Skeletal muscle satellite cell (primary cell): Measurements from ENCODE around the gene SPRED3.

Experiments
- H3K27me3 ChIP-seq: 2 replicates; pipeline ENCODE4 v1.7.0; 2013; ENCODE audit warnings: low read length; ENCODE audit not compliant: control insufficient read depth, insufficient read depth
- H3K36me3 ChIP-seq: 2 replicates; pipeline ENCODE4 v1.7.0; 2013; ENCODE audit warnings: mild to moderate bottlenecking, control low read depth, low read length; ENCODE audit not compliant: insufficient read depth
- H3K4me1 ChIP-seq: 2 replicates; pipeline ENCODE4 v1.7.0; 2013; ENCODE audit warnings: low read length; ENCODE audit not compliant: control insufficient read depth, insufficient read depth
- H3K4me2 ChIP-seq: 2 replicates; pipeline ENCODE4 v1.7.0; 2013; ENCODE audit warnings: mild to moderate bottlenecking, low read length
- H3K4me3 ChIP-seq: 2 replicates; pipeline ENCODE4 v1.7.0; 2013; ENCODE audit warnings: low read length
- H3K9ac ChIP-seq: 2 replicates; pipeline ENCODE4 v1.7.0; 2013; ENCODE audit warnings: mild to moderate bottlenecking, low read depth, low read length, moderate library complexity
- H3K9me3 ChIP-seq: replicated peaks from 2 replicates; pipeline ENCODE4 v1.7.0; 2013; ENCODE audit warnings: mild to moderate bottlenecking, control low read depth, low read length

SPRED3 gene

GRCh38 chr19:38386300-38386970 lies 2.1 kb upstream of the SPRED3 start:
- H3K9ac ChIP-seq, result no peak overlapping the region

GRCh38 chr19:38386971-38387549 lies 1.4 kb upstream of the SPRED3 start:
- Histone ChIP-seq H3K4me2 (peak overlapping the region; percentile 98), H3K27me3 (no peaks in the 10 kb centered on the region), H3K4me3 (peak overlapping the region; percentile 88), H3K9me3 (no peaks in the 10 kb centered on the region), H3K36me3 (peaks cover 42% of the 10 kb centered on the region), H3K4me1 (peaks cover 27% of the 10 kb centered on the region), H3K9ac (peak overlapping the region; percentile 6)

More at GRCh38 chr19:38386300-38386970, 2.1 kb upstream of the SPRED3 start:
- H3K27me3 ChIP-seq, result no peaks in the 10 kb centered on the region
- H3K36me3 ChIP-seq, result peaks cover 43% of the 10 kb centered on the region
- no peaks in the 10 kb centered on the region for H3K9me3 ChIP-seq
- H3K4me3 ChIP-seq, result no peak overlapping the region
- H3K4me1 ChIP-seq, result peaks cover 23% of the 10 kb centered on the region
- H3K4me2 ChIP-seq, result no peak overlapping the region

GRCh38 chr19:38387550-38388348 lies 748 bp upstream of the SPRED3 start, which contains the start of gene GGN:
Gene GGN (minus strand): TSS chr19:38388034. CDS start chr19:38387261, 773 bp downstream.
- Histone ChIP-seq H3K36me3 (peaks cover 37% of the 10 kb centered on the region), H3K9ac (peak within 1 kb of the TSS; percentile 90), H3K9me3 (no peaks in the 10 kb centered on the region), H3K27me3 (no peaks in the 10 kb centered on the region), H3K4me2 (peak within 1 kb of the TSS; percentile 98), H3K4me1 (peaks cover 34% of the 10 kb centered on the region), H3K4me3 (peak within 1 kb of the TSS; percentile 88)

- H3K36me3 ChIP-seq, result peaks cover 31% of the 10 kb centered on the region
- H3K4me3 ChIP-seq, result peak overlapping the region; percentile 88
- no peaks in the 10 kb centered on the region for H3K9me3 ChIP-seq
- H3K4me2 ChIP-seq, result peak overlapping the region; percentile 98
- H3K9ac ChIP-seq, result peak overlapping the region; percentile 90
- peaks cover 37% of the 10 kb centered on the region for H3K4me1 ChIP-seq
- no peaks in the 10 kb centered on the region for H3K27me3 ChIP-seq
Observed at GRCh38 chr19:38389101-38389925, 816 bp downstream of the SPRED3 start.

- Histone ChIP-seq H3K4me3 (peak overlapping the region; percentile 67), H3K36me3 (peaks cover 27% of the 10 kb centered on the region), H3K9me3 (no peaks in the 10 kb centered on the region), H3K4me2 (peak overlapping the region; percentile 98), H3K9ac (peak overlapping the region; percentile 90), H3K4me1 (peaks cover 37% of the 10 kb centered on the region), H3K27me3 (no peaks in the 10 kb centered on the region)
Observed at GRCh38 chr19:38389957-38390924, 1.7 kb downstream of the SPRED3 start.

GRCh38 chr19:38391911-38392464 lies 3.5 kb downstream of the SPRED3 start:
- Histone ChIP-seq H3K36me3 (peaks cover 30% of the 10 kb centered on the region), H3K9ac (no peak overlapping the region), H3K4me1 (peaks cover 31% of the 10 kb centered on the region), H3K4me3 (no peak overlapping the region), H3K27me3 (no peaks in the 10 kb centered on the region), H3K9me3 (no peaks in the 10 kb centered on the region), H3K4me2 (no peak overlapping the region)

GRCh38 chr19:38392707-38393308 lies 4.3 kb downstream of the SPRED3 start:
- Histone ChIP-seq H3K4me2 (peak overlapping the region; percentile 10), H3K4me1 (peaks cover 26% of the 10 kb centered on the region), H3K9ac (no peak overlapping the region), H3K4me3 (no peak overlapping the region), H3K27me3 (no peaks in the 10 kb centered on the region), H3K36me3 (peaks cover 30% of the 10 kb centered on the region), H3K9me3 (no peaks in the 10 kb centered on the region)

GRCh38 chr19:38394488-38394887 lies 6.0 kb downstream of the SPRED3 start:
- Histone ChIP-seq H3K4me1 (peaks cover 26% of the 10 kb centered on the region), H3K36me3 (peaks cover 30% of the 10 kb centered on the region), H3K9ac (no peak overlapping the region), H3K27me3 (no peaks in the 10 kb centered on the region), H3K4me2 (no peak overlapping the region), H3K4me3 (no peak overlapping the region), H3K9me3 (no peaks in the 10 kb centered on the region)

GRCh38 chr19:38395381-38396114 lies 7.1 kb downstream of the SPRED3 start:
- Histone ChIP-seq H3K4me2 (no peak overlapping the region), H3K4me3 (no peak overlapping the region), H3K9me3 (no peaks in the 10 kb centered on the region), H3K27me3 (no peaks in the 10 kb centered on the region), H3K9ac (no peak overlapping the region), H3K4me1 (peaks cover 19% of the 10 kb centered on the region), H3K36me3 (peaks cover 30% of the 10 kb centered on the region)
